NCI-H2227 treated with DMSO at 0.1 percent for 48 hours (cell line): ENCODE results near the gene ENAH.
"Not testable (repeated sequence)": the region's sequence is repeated elsewhere in the genome, so short reads cannot be mapped to it uniquely, and the experiment has no call there.

Source experiments
- DNase-seq: peaks from one replicate; lab custom pipeline; 2025; lab: John Stamatoyannopoulos, UW

ENAH gene

DNA sequence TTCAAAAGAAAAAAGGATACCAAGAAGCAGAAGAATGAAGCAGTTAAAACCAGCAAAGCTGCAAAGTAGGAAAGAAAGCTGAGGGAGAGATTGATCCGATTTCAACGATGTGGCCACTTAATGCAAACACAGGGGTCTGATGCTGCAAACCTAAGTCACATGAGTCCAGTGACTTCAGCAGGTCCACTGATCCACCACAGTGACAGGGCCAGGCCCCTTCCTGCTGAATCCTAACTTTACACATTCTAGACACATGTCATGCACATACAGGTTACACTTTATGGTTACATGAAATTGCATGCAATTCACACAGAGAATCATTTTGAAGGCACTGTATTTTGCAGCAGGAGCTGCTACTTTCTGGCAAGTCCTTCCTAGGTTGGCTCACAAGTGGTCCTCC lies 166.1 kb downstream of the ENAH start:
- DNase-seq: no peak

DNA sequence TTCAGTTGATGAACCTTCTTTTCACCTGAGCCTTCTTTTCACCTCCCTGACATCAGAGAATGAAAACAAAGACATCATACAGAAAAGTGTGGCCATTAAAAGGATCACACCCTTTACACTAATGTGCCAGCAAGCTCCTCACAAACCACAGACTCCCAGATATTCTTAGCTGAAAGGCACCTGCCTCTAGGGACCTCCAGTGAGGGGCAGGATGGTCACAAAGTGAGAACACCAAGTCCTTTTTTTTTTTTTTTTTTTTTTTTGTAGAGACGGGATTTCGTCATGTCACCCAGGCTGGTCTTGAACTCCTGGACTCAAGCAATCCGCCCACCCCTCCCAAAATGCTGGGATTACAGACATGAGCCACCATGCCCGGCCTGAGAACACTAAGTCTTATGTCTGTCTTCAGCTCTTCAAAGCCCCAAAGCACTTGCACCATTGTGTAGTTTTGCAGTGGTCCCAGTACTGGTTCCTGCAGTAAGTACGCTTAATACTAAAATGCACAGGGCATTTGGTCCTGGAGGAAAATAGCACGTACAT lies 166.9 kb downstream of the ENAH start:
- no peak for DNase-seq

DNA sequence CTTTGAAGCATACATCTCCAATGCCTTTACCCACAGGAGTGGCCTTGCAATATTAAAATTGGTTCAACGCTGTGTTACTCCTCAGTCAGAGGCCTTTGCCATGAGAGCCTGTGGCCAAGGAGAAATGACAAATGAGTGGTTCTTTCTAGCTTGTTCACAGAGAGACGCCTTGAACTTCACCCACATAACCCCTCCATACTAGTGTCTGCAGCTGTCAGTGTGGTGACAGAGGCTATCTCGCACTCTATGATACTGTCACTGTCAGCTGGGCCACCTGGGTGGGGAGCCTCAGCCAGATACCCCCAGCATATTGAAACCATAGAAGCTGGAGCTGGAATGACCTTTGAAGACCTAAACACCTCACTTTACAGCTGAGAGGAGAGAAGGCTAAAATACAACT lies 167.7 kb downstream of the ENAH start:
- DNase-seq: no peak

DNA sequence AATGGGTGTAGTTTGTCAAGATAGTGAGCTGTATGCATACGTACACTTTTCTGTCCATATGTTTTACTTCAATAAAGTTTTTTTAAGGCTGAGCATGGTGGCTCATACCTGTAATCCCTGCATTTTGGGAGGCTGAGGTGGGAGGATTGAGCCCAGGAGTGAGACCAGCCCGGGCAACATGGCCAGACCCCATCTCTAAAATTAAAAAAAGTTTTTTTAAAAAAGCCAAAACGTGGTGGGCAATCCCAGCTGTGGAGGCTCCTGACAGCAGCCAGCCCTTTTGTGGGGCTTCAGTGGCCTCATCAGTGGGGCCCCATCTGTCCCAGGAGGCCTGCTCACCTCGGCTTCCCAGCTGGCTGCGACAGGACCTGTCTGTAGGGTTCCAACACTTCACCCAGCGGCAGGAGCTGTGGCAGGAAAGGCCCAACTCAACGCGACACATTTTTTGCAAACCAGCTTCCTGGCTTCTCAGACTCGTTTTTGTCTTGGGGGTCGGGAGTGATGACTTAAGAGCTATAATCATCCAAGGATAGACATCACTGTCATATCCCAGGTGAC lies 168.2 kb downstream of the ENAH start:
- DNase-seq: no peak

DNA sequence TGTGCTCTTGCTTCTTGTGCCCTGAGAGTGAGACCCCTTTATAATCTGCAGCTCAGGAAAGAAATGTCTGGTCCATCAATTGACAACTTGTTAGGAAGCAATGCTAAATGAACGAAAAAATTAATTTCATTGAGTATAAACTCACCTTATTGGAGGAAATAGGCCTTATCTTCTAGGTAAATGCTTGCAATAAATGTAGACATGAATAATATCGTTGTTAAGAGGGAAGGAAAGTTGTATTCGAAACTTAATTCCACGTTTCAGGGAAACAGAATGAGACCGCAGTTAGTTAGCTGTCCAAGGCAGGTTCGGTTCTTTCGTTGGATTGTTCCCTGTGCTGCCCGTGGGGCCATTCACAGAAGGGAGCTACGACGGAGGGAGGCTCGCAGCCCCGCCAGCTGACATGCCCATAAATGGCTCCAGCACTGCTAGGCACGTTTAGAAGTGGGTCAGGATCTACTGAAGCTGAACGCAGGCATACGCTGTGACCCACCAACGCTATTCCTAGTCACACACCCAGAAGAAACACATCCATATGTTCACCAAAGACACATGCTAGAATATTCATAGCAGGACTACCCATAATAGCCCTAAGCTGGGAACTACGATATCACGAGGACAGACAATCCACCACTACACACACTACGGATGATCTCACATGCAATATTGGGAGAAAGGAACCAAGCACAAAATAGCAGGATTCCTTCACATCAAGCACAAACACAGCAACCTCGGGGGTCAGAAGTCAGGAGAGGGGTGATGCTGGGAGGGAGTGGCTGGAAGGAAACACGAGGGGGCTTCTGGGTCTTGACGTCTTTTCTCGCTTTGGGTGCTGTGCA lies 168.9 kb downstream of the ENAH start:
- no peak for DNase-seq

DNA sequence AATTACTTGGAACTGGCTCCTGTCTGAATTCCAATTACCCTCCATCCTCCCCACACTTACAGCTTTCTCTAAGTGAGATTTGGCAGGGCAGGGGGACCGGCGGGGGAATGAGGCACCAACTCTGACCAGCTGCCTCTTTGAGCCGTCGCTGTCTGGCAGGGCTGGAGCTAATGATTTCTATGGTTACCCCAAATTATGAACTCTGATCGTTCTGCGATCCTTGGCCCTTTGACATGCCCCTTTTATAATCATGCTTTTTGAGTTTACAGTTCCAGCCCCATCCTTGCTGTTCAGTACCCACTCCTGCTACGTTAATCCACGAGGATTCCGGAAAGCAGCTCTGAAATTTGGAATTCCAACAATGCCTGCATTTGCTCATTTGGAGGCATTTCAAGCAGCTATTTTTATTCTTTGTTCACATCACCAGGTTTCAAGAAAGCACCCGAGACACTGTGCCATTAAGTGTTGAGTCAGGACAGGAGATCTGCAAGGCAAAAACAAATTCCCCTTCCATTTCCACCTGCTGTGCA lies 170.4 kb downstream of the ENAH start:
- no peak for DNase-seq

DNA sequence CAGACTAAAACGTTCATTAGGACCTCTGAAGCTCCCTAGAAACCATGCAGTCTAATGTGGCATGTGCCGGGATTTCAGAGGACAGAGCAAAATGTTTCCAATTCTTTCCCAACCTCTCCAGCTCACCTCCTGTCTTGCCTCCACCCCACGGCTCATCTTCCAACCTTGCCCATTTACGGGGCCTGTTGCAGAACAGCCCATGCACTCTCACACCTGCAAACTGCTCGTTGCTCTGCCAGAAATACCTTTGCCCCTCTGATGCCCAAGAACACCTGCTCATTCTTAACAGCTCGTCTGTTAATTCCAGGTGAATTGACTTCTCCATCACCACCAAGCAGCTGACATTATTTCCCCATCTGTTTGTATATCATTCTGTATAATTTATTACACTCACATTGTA lies 171.2 kb downstream of the ENAH start:
- DNase-seq: no peak

DNA sequence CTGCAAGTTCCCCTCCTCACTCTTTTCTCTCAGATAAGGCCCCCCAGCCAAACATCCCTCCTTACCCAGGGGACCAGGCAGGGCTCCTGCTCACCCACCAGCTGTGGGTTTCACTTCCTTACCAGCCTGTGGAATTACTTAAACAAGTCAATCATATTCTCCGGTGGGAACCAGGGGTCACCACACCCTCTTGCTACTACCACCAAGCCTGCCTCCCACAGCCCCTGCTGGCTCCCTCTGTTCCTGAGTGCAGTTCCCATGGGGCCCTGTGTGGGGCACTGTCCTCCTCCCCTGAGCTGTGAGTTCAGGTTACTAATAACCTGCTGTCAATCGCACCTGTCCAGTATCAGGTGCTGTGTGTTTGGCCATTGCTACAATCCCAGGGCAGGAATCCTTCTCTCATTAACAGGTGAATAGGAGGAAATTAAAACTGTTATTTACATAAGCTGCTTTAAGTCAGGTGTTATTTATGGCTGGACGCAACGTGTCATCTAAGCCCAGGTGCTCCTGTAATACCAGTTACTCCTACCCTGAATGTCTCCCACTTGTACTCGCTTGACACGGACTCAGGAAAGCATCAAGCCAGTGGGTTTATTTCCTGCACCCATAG lies 172.0 kb downstream of the ENAH start:
- no peak for DNase-seq

DNA sequence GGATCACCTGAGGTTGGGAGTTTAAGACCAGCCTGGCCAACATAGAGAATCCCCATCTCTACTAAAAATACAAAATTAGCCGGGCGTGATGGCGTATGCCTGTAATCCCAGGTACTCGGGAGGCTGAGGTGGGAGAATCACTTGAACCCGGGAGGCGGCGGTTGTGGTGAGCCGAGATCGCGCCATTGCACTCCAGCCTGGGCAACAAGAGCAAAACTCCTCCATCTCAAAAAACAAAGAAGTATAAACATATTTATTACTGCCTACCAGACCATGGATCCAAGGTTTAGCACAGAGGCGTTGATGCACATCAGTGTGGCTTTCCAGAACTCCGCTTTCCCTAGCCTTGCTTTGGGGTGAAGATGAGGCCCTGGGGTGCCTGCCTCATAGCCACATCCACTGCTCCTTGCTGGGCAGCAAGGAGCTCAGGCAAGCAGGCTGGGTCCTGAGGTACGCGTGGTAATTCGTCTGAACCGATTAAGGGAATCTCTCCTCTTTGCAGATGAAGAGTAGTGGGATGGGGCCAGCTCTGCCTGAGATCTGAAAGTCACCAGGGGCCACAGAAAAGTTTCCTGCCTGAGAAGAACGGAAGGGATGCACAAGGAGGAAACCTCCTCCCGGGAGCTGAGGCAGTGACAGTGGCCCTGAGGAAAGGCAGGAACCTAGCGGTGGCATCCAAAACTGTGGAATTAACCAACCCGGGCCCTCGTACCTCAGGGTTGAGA lies 172.8 kb downstream of the ENAH start:
- DNase-seq: no peak

DNA sequence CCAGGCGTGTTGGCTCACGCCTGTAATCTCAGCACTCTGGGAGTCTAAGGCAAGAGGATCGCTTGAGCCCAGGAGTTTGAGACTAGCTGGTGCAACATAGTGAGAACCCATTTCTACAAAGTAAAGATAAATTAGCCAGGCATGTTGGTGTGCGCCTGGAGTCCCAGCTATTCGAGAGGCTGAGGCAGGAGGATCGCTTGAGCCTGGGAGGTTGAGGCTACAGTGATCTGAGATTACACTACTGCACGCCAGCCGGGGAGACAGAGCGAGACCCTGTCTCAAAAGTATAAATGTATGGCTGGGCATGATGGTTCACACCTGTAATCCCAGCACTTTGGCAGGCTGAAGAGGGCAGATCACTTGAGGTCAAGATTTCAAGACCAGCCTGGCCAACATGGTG lies 173.6 kb downstream of the ENAH start:
- DNase-seq: no peak

DNA sequence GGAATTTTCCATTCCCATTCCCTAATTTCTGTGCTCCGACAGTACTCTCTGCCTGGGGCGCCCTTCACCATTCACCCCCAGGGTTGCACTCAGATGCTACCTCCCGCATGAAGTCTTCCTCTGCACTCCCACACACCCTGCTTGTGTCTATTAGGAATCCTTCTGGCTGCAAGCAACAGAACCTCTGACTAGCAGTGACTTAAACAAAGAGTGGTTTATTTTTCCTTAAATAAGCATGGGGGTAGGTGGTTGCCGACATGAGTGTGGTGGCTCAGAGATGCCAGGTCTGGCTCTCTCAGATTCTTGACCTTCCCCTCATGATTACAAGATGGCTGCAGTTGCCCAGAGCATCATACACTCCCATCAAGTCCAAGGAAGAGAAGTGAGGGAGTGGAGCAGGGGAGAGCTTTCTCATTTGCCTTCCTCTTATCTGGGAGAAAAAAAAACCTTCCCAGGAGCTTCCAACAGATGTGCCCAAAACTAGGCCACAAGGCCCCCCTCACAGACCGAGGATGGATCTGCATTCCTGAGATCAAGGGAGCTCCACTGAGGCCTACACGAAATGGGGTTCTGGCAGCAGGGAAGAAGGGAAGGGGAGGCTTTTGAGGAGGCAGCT lies 175.5 kb downstream of the ENAH start:
- DNase-seq: no peak

DNA sequence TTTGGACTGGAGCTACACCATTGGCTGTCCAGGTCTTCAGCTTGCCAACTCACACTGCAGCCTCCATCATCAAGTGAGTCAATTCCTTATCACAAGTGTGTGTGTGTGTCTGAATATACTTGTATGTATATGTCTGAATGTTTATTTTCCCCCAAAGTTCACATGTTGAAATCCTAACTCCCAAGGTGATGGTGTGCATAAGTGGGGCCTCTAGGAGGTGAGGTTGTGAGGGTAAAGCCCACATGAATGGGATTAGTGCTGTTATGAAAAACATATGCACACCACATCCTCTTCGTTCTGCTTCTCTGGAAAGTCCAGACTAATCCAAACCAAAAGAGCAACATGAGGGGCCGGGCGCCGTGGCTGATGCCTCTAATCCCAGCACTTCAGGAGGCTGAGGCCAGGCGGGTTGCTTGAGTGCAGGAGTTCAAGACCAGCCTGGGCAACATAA lies 176.4 kb downstream of the ENAH start:
- no peak for DNase-seq

DNA sequence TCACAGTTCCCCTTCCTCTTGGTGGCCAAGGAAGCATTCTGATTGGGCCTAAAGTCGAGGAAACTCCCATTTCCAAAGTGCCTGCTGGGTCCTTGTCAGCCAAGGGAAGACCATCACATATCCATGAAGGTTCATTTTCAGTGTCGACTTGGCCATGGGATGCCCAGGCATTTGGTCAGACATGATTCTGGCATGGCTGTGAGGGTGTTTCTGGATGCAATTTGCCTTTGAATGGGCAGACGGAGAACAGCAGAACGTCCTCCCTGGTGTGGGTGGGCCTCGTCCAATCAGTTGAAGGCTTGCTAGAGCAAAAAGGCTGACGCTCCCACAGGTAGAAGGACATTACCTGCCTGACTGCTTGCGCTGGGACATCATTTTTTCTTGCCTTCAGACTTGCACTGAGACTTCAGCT lies 176.8 kb downstream of the ENAH start:
- DNase-seq: no peak

DNA sequence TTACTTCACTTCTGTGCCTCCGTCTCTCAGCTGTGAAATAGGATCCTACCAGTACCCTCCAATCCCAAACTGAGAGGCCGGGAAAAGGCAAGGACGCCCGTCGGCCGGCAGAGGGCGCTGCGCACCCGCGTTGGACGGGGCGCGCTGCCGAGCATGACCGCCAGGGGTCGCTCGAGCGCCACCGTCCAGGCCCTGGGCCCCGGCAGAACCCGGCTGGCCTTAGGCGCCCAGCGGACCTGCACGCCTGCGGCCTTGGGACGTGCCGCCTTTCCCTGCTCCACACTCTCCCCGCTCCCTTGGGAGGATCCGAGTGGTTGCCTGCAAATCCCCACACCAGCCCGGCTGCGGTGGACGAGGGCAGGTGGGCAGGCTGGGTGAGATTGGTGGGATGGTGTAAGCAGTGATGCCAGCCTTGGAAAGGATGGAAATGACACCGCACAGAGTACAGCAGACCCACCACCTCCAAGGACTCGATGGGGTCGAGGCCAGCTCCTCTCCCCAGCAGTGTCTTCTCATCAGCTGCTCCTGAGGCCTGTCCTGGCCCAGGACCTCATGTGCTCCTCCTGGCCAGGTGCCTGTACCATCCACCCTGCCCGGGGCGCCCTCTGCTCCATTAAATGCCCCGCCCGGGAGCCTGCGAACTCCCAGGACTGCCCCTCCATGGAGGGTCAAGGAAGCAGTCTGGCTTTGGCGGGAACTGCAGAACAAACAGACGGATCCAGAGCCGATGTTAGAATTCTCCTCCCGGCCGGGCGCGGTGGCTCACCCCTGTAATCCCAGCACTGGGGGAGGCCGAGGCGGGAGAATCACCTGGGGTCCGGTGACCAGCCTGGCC lies 177.7 kb downstream of the ENAH start:
- peak; percentile 39 for DNase-seq

DNA sequence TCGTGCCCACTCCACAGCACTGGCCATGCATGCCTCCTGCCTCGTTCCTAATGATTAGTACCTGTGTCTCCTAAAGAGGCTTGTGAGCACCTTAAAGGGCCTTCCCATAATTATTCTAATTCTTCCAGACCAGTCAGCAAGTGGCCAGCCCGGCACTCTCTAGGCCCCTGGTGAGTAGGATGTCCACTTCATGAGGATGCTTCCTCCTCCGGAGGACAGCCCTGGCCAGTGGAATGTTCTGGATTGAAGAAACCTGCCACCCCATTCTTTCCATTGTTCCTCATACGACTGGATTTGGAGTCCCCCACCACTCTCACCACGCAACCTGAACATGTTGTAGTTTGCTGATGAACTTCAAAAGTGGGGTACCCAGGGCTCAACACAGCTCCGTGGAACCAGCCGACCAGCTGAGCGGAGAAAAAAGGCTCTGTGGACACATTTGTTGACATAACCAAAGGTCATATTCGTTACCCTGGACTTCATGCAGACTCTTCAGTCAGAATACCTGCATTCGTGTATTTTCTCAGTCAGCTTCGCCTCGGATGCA lies 178.4 kb downstream of the ENAH start:
- no peak for DNase-seq

DNA sequence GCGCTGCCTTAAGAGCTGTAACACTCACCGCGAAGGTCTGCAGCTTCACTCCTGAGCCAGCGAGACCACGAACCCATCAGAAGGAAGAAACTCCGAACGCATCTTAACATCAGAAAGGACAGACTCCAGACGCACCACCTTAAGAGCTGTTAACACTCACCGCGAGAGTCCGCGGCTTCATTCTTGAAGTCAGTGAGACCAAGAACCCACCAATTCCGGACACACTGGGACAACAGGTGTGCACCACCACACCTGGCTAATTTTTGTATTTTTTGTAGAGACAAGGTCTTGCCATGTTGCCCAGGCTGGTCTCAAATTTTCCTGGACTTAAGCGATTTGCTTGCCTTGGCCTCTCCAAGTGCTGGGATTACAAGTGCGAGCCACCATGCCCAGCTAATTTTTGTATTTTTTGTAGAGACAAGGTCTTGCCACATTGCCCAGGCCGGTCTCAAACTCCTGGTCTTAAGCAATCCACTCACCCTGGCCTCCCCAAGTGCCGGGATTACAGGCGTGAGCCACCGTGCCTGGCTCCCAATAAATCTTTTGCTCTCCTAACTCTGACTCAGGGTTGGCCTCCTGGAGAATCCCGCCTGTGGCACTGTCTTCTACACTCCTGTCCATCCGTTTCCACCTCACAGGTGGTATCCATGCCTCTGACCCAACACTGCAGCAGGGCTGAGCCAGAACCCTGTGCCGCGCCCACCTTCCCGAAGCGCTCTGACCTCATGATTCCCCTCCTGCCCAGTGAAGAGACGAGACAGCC lies 179.1 kb downstream of the ENAH start:
- not testable (repeated sequence) for DNase-seq

DNA sequence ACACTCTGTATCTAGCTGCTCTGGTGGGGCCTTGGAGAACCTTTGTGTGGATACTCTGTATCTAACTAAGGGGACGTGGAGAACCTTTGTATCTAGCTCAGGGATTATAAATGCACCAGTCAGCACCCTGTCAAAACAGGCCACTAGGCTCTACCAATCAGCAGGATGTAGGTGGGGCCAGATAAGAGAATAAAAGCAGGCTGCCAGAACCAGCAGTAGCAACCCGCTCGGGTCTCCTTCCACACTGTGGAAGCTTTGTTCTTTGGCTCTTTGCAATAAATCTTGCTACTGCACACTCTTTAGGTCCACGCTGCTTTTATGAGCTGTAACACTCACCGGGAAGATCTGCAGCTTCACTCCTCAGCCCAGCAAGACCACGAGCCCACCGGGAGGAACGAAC lies 179.7 kb downstream of the ENAH start:
- not testable (repeated sequence) for DNase-seq

DNA sequence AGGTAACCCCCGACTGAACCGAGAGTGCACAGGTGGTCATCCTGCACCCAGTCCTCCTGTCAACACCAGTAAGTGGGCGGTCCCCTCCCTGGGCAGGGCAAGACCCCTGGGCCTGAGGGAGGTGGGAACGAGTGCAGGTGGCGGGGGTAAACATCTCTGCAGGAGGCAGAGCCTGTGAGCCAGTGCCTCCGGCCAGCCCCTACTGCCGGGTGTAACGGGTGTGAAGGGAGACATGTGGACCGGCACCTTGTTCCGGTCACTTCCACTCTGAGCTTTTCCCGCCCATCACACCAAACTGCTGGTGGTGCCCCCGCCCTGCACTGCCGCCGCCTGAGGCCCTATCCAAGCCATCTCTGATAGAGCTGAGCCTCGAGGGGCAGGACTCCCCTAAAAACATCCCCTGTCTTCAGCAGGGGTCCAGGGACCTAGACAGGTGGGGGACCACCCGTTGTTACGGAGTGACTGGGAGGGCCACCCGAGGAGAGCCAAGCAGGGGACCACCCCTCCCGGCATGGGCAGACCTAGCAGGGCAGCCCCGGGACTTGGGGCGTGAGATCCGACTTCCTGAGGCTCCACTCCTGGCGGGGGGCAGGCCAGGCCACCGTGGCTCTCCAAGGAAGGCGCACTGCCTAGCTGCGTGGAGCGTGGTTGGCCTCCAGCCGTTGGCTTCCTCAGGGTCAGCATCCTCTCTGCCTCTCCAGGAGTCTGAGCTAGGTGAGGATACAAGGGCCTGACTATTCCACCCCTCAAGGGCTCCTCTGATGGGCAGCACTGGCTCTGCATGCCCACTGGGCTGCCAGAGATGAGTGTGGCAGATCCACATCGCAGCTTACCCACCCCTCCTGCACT lies 181.2 kb downstream of the ENAH start:
- no peak for DNase-seq

DNA sequence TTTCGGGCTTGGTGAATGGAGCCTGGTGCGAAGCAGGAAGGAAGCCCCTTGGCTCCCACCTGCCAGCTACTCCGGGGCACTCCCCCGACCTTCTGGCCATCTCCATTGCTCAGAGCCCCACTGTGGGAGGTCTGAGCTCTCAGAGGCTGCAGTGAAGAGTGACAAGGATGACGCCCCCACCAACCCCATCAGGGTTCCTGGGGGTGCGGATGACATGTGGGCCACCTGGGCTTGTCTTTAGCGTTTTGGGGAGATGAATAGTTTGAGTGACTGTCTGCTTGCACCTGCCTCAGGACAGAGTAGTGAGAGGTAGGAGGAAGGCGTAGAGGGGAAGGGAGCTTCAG lies 181.8 kb downstream of the ENAH start:
- DNase-seq: no peak
